Hematopoietic multipotent progenitor cell (in vitro differentiated cells): ENCODE data around the gene ANK3. TPM values are rescaled to one million over a fixed set of nuclear protein-coding genes. Genes with fewer than 3 reads are reported as not detected.

ENCODE experiments used
- DNase-seq, 3 donors: peaks; one replicate each; pipeline ENCODE4 v3.0.0-alpha.2; 2011 to 2015; ENCODE audit warnings: low read depth in 2 of 3, low spot score in 2 of 3
- total RNA-seq: library from RNA; depleted of rRNA; stranded (reverse); fragments of >200 nt; gene quantifications from one replicate; pipeline ENCODE4 v1.2.3, GENCODE V29; 2012

The ANK3 gene
- total RNA-seq, 1 donor, result 3.2 TPM

GRCh38 chr10:60189861-60190475, 199.7 kb downstream of the ANK3 start:
- no peak for DNase-seq

- DNase-seq, result no peak
These were observed 201.1 kb downstream of the ANK3 start for GRCh38 chr10:60188548-60188947.

- no peak for DNase-seq
These were observed 202.0 kb downstream of the ANK3 start for GRCh38 chr10:60187691-60188090.

GRCh38 chr10:60186315-60187071, 203.2 kb downstream of the ANK3 start:
- DNase-seq, result no peak

- no peak for DNase-seq
These were observed 204.3 kb downstream of the ANK3 start for GRCh38 chr10:60185421-60185820.

- DNase-seq, result no peak
These were observed 207.0 kb downstream of the ANK3 start for GRCh38 chr10:60182691-60183090.

- no peak for DNase-seq
These were observed 212.8 kb downstream of the ANK3 start for GRCh38 chr10:60176925-60177324.

GRCh38 chr10:60175441-60175971, 214.2 kb downstream of the ANK3 start:
- DNase-seq, result no peak

GRCh38 chr10:60172363-60172990, 217.2 kb downstream of the ANK3 start:
- DNase-seq, result no peak

GRCh38 chr10:60171436-60172013, 218.2 kb downstream of the ANK3 start:
- DNase-seq, result no peak

- no peak for DNase-seq
These were observed 219.4 kb downstream of the ANK3 start for GRCh38 chr10:60170250-60170649.

GRCh38 chr10:60169111-60169510, 220.6 kb downstream of the ANK3 start:
- DNase-seq, result no peak

- DNase-seq, result no peak
These were observed 222.6 kb downstream of the ANK3 start for GRCh38 chr10:60167050-60167449.

GRCh38 chr10:60163786-60164185, 225.9 kb downstream of the ANK3 start:
- DNase-seq, result no peak

GRCh38 chr10:60162631-60163030, 227.0 kb downstream of the ANK3 start:
- DNase-seq, result no peak

GRCh38 chr10:60155943-60156683, 233.6 kb downstream of the ANK3 start:
- no peak for DNase-seq

GRCh38 chr10:60155099-60155877, 234.4 kb downstream of the ANK3 start:
- DNase-seq, result no peak

GRCh38 chr10:60149003-60149402, 240.7 kb downstream of the ANK3 start:
- DNase-seq, result no peak

GRCh38 chr10:60148266-60148840, 241.3 kb downstream of the ANK3 start:
- DNase-seq, result peak in 1 of 3 donors; percentile 7
